Right lobe of liver (tissue), 6 donors: Measurements from ENCODE around the gene KDM4B. TPM values are rescaled to one million over a fixed set of nuclear protein-coding genes. Genes with fewer than 3 reads are reported as not detected.

Source experiments
- ATAC-seq, 4 donors: fragments of 200-7000 bp; cut with Tn5 transposase; one replicate each; pipeline ENCODE4 v1.9.1; 2020; ENCODE audit warnings: mild to moderate bottlenecking in 4 of 4, moderate library complexity in 4 of 4
- DNase-seq, 3 donors: peaks; one replicate each; pipeline ENCODE4 v3.0.0-alpha.2; 2020
- H3K27ac ChIP-seq, 3 donors: fragments of 200-600 bp; one replicate each; pipeline ENCODE4 v1.8.0; 2022
- H3K27me3 ChIP-seq, 2 donors: fragments of 200-600 bp; one replicate each; pipeline ENCODE4 v1.8.0; 2022
- H3K36me3 ChIP-seq, 4 donors: fragments of 200-600 bp; sonication (generic) in 1 of 4; one replicate each; pipeline versions ENCODE4 v1.5.1 to v1.8.0; 2017 to 2022; ENCODE audit warnings: control low read depth in 1 of 4
- H3K4me1 ChIP-seq, 4 donors: fragments of 200-600 bp; sonication (generic) in 1 of 4; one replicate each; pipeline versions ENCODE4 v1.5.1 to v1.8.0; 2017 to 2022; ENCODE audit warnings: control low read depth in 1 of 4
- H3K4me3 ChIP-seq, 3 donors: fragments of 200-600 bp; one replicate each; pipeline ENCODE4 v1.8.0; 2022
- H3K9me3 ChIP-seq, 4 donors: fragments of 200-600 bp; sonication (generic) in 1 of 4; one replicate each; pipeline versions ENCODE4 v1.5.1 to v1.8.0; 2017 to 2022; ENCODE audit warnings: control low read depth in 1 of 4
- POLR2A ChIP-seq: fragments of 450-650 bp; IDR thresholded peaks from one replicate; pipeline ENCODE4 v1.6.1; 2017; ENCODE audit warnings: antibody characterized with exemption, mild to moderate bottlenecking
- WGBS: methylation state at CpG from one replicate; pipeline ENCODE4 v1.1.6; 2018; ENCODE audit warnings: low coverage, low lambda C conversion rate; ENCODE audit not compliant: insufficient coverage; ENCODE audit errors: missing lambda C conversion rate; 5-methylcytosine and 5-hydroxymethylcytosine counted together
- intact Hi-C, 2 donors: fragments of 100-400 bp; cut with DNase I; formaldehyde crosslinking; loops; one replicate each; pipeline versions ENCODE4 v1.11.2 to v1.14.1; 2022
- total RNA-seq, 6 experiments: library from RNA; depleted of rRNA in 2 of 6; stranded (reverse); fragments of >200 nt in 2 of 6; fragmentation: NEBNext Ultra II Directional in 3 of 6; extraction: Animal tissue kit (Norgen Biotek cat#: 25700) in 3 of 6; gene quantifications; one replicate each; pipeline versions ENCODE4 v1.1.0 to v1.2.4, GENCODE V29; 2016 to 2023
- TF ChIP-seq, protein P1 (sequence below), 4 donors: fragments of 200-600 bp in 3 of 4; fragments of 450-650 bp in 1 of 4; IDR thresholded peaks; one replicate each; pipeline versions ENCODE4 v1.5.1 to v1.8.0; 2016 to 2022; ENCODE audit warnings: antibody characterized with exemption in 4 of 4, mild to moderate bottlenecking in 2 of 4
- donor health status: DM: no; HTN: yes; CAD: no.
- donor health status: DM: no; HTN: no; CAD: no.
- donor health status: DM: no; HTN: no; CAD: no.
- donor health status: DM: no; HTN: yes; CAD: no.
- donor health status: DM: no; HTN: yes; CAD: no.

Gene KDM4B
- total RNA-seq, 6 experiments from 2014 or later, result 14.2 to 36.9 (median 29.1) TPM

DNA sequence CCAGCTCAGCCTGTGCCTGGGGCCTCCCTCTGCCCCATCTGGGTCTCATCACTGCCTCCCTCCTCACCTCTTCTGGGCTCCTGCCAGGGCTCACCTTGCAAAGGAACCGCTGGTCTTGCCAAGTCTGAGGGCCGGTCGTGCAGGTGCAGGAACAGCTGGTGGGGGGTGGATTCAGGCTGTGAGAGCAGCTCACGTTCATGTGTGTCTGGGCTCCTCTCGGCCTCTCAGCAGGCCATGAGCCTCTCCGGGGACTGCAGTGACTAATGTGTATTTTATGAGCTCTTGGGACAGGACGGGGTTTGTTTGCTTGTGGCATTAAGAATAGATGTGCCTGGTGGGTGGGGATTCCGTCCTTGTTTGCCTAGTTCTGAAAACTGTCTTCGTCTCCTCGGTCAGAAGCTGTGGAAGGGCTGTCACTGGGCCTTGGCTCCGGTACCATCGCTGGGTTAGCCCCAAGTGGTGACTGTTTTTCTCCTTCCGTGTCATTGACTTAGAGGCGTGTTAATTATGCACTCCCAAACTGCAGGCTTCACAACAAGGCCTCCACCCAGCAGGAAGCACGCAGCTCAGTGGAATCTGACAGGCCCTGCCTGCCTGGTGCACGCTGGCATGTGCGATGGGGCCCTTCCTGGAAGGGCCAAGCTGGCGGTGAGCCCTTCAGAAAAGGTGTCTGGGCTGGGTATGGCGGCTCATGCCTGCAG is 77.6 kb downstream of the KDM4B start:
- Histone ChIP-seq H3K4me1 (no peaks in the 10 kb centered on the region), H3K9me3 (no peaks in the 10 kb centered on the region), H3K36me3 (peaks cover 0 to 21% (median 0%) of the 10 kb centered on the region in 4 donors), H3K4me3 (no peak overlapping the region), H3K27me3 (no peaks in the 10 kb centered on the region), H3K27ac (no peak overlapping the region)
- ATAC-seq (no peak), DNase-seq (no peak)
- intact Hi-C loops, result no loop called here
- 48% methylated on average over 5 of the region's 19 CpGs for WGBS
- TF ChIP-seq POLR2A, result no peak
- TF ChIP-seq, protein P1, sequence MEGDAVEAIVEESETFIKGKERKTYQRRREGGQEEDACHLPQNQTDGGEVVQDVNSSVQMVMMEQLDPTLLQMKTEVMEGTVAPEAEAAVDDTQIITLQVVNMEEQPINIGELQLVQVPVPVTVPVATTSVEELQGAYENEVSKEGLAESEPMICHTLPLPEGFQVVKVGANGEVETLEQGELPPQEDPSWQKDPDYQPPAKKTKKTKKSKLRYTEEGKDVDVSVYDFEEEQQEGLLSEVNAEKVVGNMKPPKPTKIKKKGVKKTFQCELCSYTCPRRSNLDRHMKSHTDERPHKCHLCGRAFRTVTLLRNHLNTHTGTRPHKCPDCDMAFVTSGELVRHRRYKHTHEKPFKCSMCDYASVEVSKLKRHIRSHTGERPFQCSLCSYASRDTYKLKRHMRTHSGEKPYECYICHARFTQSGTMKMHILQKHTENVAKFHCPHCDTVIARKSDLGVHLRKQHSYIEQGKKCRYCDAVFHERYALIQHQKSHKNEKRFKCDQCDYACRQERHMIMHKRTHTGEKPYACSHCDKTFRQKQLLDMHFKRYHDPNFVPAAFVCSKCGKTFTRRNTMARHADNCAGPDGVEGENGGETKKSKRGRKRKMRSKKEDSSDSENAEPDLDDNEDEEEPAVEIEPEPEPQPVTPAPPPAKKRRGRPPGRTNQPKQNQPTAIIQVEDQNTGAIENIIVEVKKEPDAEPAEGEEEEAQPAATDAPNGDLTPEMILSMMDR (IDR thresholded peaks at IDR 0.05), result no peak

DNA sequence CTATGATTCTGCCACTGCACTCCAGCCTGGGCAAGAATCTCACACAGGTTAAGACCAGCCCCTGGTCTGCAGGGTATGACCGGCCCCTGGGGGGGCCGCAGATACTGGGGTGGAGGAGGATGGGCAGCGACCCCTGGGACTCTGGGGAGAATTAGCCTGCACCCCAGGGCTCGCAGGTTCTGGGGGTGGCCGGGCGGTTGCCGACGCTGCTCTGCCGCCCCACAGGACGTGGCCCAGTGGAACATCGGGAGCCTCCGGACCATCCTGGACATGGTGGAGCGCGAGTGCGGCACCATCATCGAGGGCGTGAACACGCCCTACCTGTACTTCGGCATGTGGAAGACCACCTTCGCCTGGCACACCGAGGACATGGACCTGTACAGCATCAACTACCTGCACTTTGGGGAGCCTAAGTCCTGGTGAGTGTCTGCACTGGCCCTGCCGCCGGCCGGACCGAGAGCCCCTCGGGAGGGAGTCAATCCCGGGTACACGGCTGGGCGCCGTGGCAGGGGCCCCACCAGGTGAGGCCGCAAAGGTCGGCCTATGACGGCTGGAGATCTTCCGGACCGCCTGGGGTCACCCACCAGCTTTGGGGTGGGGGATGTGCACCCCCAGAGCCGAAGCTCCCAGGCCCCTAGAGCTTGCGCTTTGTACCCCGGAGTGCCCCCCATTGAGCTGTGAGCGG is 78.5 kb downstream of the KDM4B start:
- intact Hi-C loops, result no loop called here
- Histone ChIP-seq H3K4me3 (no peak overlapping the region), H3K4me1 (no peaks in the 10 kb centered on the region), H3K9me3 (no peaks in the 10 kb centered on the region), H3K27ac (no peak overlapping the region), H3K27me3 (no peaks in the 10 kb centered on the region), H3K36me3 (peaks cover 0 to 14% (median 0%) of the 10 kb centered on the region in 4 donors)
- 100% methylated on average over 1 of the region's 39 CpGs for WGBS
- TF ChIP-seq, protein P1 (IDR thresholded peaks at IDR 0.05), result no peak
- TF ChIP-seq POLR2A, result no peak
- peak in 1 of 3 donors; percentile 51 for DNase-seq
- ATAC-seq, result no peak

- 0% methylated on average over 1 of the region's 44 CpGs for WGBS
- ATAC-seq (peak; percentile 79 to 90 (median 86)), DNase-seq (peak; percentile 77 to 84 (median 80))
- no peak for TF ChIP-seq POLR2A
- TF ChIP-seq, protein P1 (IDR thresholded peaks at IDR 0.05), result peak; percentile 93 to 98 (median 96)
- H3K9me3 ChIP-seq, result no peaks in the 10 kb centered on the region
- H3K36me3 ChIP-seq, result peaks cover 0 to 14% (median 0%) of the 10 kb centered on the region in 4 donors
- H3K27ac ChIP-seq, result no peak overlapping the region
- no peaks in the 10 kb centered on the region for H3K27me3 ChIP-seq
- no peak overlapping the region for H3K4me3 ChIP-seq
- intact Hi-C loops, result no loop called here
- no peaks in the 10 kb centered on the region for H3K4me1 ChIP-seq
These were observed 79.3 kb downstream of the KDM4B start for GRCh38 chr19:5048091-5048726.

DNA sequence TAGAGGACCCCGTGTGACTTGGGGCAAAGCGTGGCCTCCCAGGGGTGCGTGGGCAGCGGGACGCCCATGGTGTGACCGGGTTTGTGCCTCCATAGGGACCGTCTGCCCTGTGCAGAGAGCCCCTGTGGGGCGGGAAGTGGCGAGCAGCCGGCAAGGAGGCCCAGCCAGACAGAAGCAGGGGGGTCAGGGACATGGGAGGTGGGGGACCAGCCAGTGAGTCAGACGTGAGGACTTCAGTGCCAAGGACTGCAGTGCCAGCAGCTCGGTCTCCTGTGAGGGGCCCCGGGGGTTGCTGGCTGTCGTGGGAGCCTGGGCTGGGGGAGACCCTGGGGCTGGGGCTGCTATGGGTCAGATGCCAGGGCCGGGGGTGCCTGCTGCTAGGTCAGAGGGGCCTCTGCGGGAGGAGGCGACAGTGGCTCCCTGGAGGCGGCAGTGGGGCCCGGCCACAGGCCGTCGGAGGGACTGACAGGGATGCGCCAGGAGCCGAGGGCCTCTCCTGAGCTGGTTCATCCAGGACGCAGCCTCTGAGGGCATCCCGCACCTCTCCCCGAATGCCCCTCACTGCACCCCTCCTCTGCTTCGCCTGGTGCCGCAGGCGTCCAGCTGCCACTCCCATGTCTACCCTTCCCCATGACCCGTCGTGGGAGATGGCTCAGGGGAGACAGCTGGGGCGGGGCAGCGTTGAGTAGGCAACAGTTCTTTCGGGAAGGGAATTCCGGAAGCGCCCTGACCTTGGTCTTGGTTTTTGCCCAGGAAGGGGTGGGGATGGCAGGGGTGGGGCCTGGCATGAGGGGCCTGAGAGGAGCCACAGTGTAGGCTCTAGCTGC is 80.0 kb downstream of the KDM4B start:
- intact Hi-C loops, result no loop called here

More for the DNA sequence above, 80.0 kb downstream of the KDM4B start:
- TF ChIP-seq, protein P1 (IDR thresholded peaks at IDR 0.05), result no peak
- no peak for TF ChIP-seq POLR2A
- Histone ChIP-seq H3K36me3 (peaks cover 0 to 14% (median 0%) of the 10 kb centered on the region in 4 donors), H3K9me3 (no peaks in the 10 kb centered on the region), H3K27me3 (no peaks in the 10 kb centered on the region), H3K4me1 (peaks cover 0 to 4% (median 0%) of the 10 kb centered on the region in 4 donors), H3K27ac (no peak overlapping the region), H3K4me3 (no peak overlapping the region)
- WGBS, result 92% methylated on average over 5 of the region's 36 CpGs
- no peak for ATAC-seq
- no peak for DNase-seq
